HL-60 (cell line): Measurements from ENCODE around the gene MFN2.

Experiments used
- POLR2AphosphoS5 ChIP-seq: IDR thresholded peaks from 2 replicates; pipeline ENCODE4 v1.6.1; 2012; ENCODE audit warnings: low read depth
- SPI1 ChIP-seq: IDR thresholded peaks from 2 replicates; pipeline ENCODE4 v1.6.1; 2012; ENCODE audit warnings: low read depth, mild to moderate bottlenecking, borderline replicate concordance
- TF ChIP-seq, protein P1 (sequence below): IDR thresholded peaks from one replicate; pipeline ENCODE4 v1.5.1; 2011; ENCODE audit warnings: low read length, control low read depth, inconsistent platforms; ENCODE audit not compliant: insufficient read depth

DNA sequence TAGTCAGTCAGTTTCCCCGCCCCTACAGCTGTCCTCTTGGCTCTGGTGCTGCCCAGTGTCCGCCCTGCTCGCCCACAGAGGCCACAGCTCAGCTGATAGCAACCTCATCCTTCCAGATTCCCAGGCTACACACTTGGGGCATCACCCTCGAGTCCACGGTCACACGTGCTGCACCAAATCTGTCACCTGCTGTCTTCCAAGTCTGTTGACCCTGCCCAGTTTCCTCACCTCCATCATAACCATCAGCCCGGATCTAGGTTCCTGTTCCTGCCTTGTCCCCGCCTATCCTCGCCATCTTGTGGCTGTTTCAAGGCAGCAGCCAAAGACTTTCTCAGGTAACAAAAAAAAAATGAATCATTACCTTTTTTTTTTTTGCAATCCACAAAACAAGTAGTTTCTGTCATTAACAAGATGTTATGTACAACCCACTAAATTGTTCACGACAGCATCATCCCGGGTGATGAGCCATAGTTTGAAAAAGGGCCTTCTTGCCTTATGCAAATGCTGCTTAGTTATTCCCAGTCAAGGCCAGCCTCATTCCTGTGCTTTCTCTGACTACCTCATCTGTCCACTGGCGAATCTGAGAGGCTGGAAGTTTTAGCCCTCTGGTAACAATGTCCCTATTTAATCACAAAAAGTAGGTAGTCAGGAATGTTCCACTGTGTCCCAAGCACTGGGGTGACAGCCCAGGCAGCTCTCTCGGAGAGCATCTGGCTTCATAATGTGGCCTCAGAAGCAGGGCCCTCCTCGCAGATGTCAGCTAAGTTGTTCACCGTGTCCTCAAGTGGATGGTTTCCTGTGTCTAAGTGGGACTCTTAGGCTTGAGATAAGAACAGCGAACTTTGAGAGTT is 34.1 kb downstream of the MFN2 start:
- TF ChIP-seq, protein P1, sequence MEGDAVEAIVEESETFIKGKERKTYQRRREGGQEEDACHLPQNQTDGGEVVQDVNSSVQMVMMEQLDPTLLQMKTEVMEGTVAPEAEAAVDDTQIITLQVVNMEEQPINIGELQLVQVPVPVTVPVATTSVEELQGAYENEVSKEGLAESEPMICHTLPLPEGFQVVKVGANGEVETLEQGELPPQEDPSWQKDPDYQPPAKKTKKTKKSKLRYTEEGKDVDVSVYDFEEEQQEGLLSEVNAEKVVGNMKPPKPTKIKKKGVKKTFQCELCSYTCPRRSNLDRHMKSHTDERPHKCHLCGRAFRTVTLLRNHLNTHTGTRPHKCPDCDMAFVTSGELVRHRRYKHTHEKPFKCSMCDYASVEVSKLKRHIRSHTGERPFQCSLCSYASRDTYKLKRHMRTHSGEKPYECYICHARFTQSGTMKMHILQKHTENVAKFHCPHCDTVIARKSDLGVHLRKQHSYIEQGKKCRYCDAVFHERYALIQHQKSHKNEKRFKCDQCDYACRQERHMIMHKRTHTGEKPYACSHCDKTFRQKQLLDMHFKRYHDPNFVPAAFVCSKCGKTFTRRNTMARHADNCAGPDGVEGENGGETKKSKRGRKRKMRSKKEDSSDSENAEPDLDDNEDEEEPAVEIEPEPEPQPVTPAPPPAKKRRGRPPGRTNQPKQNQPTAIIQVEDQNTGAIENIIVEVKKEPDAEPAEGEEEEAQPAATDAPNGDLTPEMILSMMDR: no peak
- no peak for TF ChIP-seq SPI1
- TF ChIP-seq POLR2AphosphoS5: no peak
